ENCODE results near the gene P4HA1.

- TF ChIP-seq POLR2AphosphoS5 (IDR thresholded peaks at IDR 0.05) (no peak), SMC3 (conservative IDR thresholded peaks at IDR 0.05; ENCODE audit: poor library complexity) (no peak), EZH2 (IDR thresholded peaks at IDR 0.05; ENCODE audit: borderline replicate concordance, insufficient read depth, low read length, poor library complexity, severe bottlenecking) (no peak), TAF1 (IDR thresholded peaks at IDR 0.05; ENCODE audit: low read depth) (no peak), EP300 (conservative IDR thresholded peaks at IDR 0.05; ENCODE audit: poor library complexity, severe bottlenecking) (no peak), RAD21 (conservative IDR thresholded peaks at IDR 0.05) (no peak)
- TF ChIP-seq, protein P1, sequence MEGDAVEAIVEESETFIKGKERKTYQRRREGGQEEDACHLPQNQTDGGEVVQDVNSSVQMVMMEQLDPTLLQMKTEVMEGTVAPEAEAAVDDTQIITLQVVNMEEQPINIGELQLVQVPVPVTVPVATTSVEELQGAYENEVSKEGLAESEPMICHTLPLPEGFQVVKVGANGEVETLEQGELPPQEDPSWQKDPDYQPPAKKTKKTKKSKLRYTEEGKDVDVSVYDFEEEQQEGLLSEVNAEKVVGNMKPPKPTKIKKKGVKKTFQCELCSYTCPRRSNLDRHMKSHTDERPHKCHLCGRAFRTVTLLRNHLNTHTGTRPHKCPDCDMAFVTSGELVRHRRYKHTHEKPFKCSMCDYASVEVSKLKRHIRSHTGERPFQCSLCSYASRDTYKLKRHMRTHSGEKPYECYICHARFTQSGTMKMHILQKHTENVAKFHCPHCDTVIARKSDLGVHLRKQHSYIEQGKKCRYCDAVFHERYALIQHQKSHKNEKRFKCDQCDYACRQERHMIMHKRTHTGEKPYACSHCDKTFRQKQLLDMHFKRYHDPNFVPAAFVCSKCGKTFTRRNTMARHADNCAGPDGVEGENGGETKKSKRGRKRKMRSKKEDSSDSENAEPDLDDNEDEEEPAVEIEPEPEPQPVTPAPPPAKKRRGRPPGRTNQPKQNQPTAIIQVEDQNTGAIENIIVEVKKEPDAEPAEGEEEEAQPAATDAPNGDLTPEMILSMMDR (IDR thresholded peaks at IDR 0.05; ENCODE audit: poor library complexity, severe bottlenecking), result no peak
Observed at GRCh38 chr10:73088304-73088703, 8.4 kb downstream of the P4HA1 start.
